ENCODE results near the gene ALDH3A1. TPM values are rescaled to one million over a fixed set of nuclear protein-coding genes. Genes with fewer than 3 reads are reported as not detected.

Gene ALDH3A1
- polyA plus RNA-seq, 2 of the 4 experiments (the other 2 are of a cell fraction) = 959 to 1,190 TPM

Other genes starting within 250 kb of the ALDH3A1 start
- 21.1 and 35.1 TPM in 2 replicates for gene SLC47A1, start 214.4 kb downstream of the ALDH3A1 start, polyA plus RNA-seq (2011; rRNA removed)
- 20.4 to 24.6 TPM (median 24.2 TPM) in 3 replicates for gene SLC47A1, start 214.4 kb downstream of the ALDH3A1 start, polyA plus RNA-seq (2017; fragmentation: RNase III; extraction: RNeasy Plus Mini Kit Qiagen cat#74134 plus additional on column Dnase treatment)
- 195 and 225 TPM in 2 replicates for gene ALDH3A2, start 99.5 kb downstream of the ALDH3A1 start, polyA plus RNA-seq (2011; rRNA removed)
- 140 to 142 TPM (median 140 TPM) in 3 replicates for gene ALDH3A2, start 99.5 kb downstream of the ALDH3A1 start, polyA plus RNA-seq (2017; fragmentation: RNase III; extraction: RNeasy Plus Mini Kit Qiagen cat#74134 plus additional on column Dnase treatment)
- gene SLC47A2, start 31.7 kb downstream of the ALDH3A1 start, polyA plus RNA-seq (2011; rRNA removed) = 0.07 and 0.13 TPM in 2 replicates
- gene SLC47A2, start 31.7 kb downstream of the ALDH3A1 start, polyA plus RNA-seq (2017; fragmentation: RNase III; extraction: RNeasy Plus Mini Kit Qiagen cat#74134 plus additional on column Dnase treatment) = 0.16 to 0.27 TPM (median 0.22 TPM) in 3 replicates
- gene ULK2, start 119.6 kb upstream of the ALDH3A1 start, polyA plus RNA-seq (2011; rRNA removed) = 40.9 and 83.3 TPM in 2 replicates
- 11.1 to 14.4 TPM (median 12.9 TPM) in 3 replicates for gene ULK2, start 119.6 kb upstream of the ALDH3A1 start, polyA plus RNA-seq (2017; fragmentation: RNase III; extraction: RNeasy Plus Mini Kit Qiagen cat#74134 plus additional on column Dnase treatment)
- 51.1 and 52.9 TPM in 2 replicates for gene AKAP10, start 229.5 kb upstream of the ALDH3A1 start, polyA plus RNA-seq (2011; rRNA removed)
- gene AKAP10, start 229.5 kb upstream of the ALDH3A1 start, polyA plus RNA-seq (2017; fragmentation: RNase III; extraction: RNeasy Plus Mini Kit Qiagen cat#74134 plus additional on column Dnase treatment) = 19.9 to 22.0 TPM (median 21.9 TPM) in 3 replicates

All from A549 (cell line).